ENCODE results near the gene AFAP1L1.
A peak's percentile ranks its signal among the peaks of the same experiment; 100 is the strongest.

AFAP1L1 gene

GRCh38 chr5:149317281-149318048, 45.8 kb downstream of the AFAP1L1 start:
- DNase-seq: no peak

GRCh38 chr5:149319174-149319573, 47.5 kb downstream of the AFAP1L1 start:
- no peak for DNase-seq

GRCh38 chr5:149320791-149321330, 49.2 kb downstream of the AFAP1L1 start:
- DNase-seq: no peak

- no peak for DNase-seq
Measured at GRCh38 chr5:149322518-149322917, 50.9 kb downstream of the AFAP1L1 start.

GRCh38 chr5:149323210-149323609, 51.6 kb downstream of the AFAP1L1 start:
- no peak for DNase-seq

- DNase-seq: no peak
Measured at GRCh38 chr5:149323621-149324205, 52.1 kb downstream of the AFAP1L1 start.

- no peak for DNase-seq
Measured at GRCh38 chr5:149324641-149325040, 53.0 kb downstream of the AFAP1L1 start.

GRCh38 chr5:149325166-149325735, 53.6 kb downstream of the AFAP1L1 start:
- DNase-seq: no peak

- DNase-seq: no peak
Measured at GRCh38 chr5:149325894-149326293, 54.2 kb downstream of the AFAP1L1 start.

GRCh38 chr5:149326611-149327010, 55.0 kb downstream of the AFAP1L1 start:
- no peak for DNase-seq

- no peak for DNase-seq
Measured at GRCh38 chr5:149328177-149328576, 56.5 kb downstream of the AFAP1L1 start.

GRCh38 chr5:149333711-149334443, 62.2 kb downstream of the AFAP1L1 start:
- DNase-seq: no peak

GRCh38 chr5:149337736-149338135, 66.1 kb downstream of the AFAP1L1 start:
- DNase-seq: no peak

GRCh38 chr5:149338364-149338763, 66.7 kb downstream of the AFAP1L1 start:
- DNase-seq: no peak

GRCh38 chr5:149340920-149341319, 69.3 kb downstream of the AFAP1L1 start:
- no peak for DNase-seq

- DNase-seq: no peak
Measured at GRCh38 chr5:149341876-149342275, 70.2 kb downstream of the AFAP1L1 start.

- DNase-seq: no peak
Measured at GRCh38 chr5:149344151-149344550, 72.5 kb downstream of the AFAP1L1 start.

- DNase-seq: peak; percentile 96
Measured at GRCh38 chr5:149345147-149345891, 73.7 kb downstream of the AFAP1L1 start, which contains the start of gene GRPEL2. Gene GRPEL2 (plus strand): TSS chr5:149345499. CDS start chr5:149345540, 41 bp downstream.

- DNase-seq: no peak
Measured at GRCh38 chr5:149345892-149346222, 74.2 kb downstream of the AFAP1L1 start.

GRCh38 chr5:149348518-149348917, 76.9 kb downstream of the AFAP1L1 start:
- no peak for DNase-seq

- DNase-seq: no peak
Measured at GRCh38 chr5:149349382-149349781, 77.7 kb downstream of the AFAP1L1 start.

GRCh38 chr5:149352169-149352568, 80.5 kb downstream of the AFAP1L1 start:
- DNase-seq: no peak

GRCh38 chr5:149353911-149354310, 82.3 kb downstream of the AFAP1L1 start:
- DNase-seq: no peak

Measured in activated CD8-positive, alpha-beta memory T cell treated with anti-CD3 and anti-CD28 coated beads for 24 hours (primary cell).